CD4-positive, alpha-beta T cell treated with Interleukin-12 subunit alpha and Interleukin-12 subunit beta, for 1 hour (primary cell): ENCODE measurements around the gene RGPD5.
"Not testable (repeated sequence)": the region's sequence is repeated elsewhere in the genome, so short reads cannot be mapped to it uniquely, and the experiment has no call there.

Experiments
- DNase-seq: peaks from one replicate; pipeline ENCODE4 v3.0.0-alpha.2; 2020

The RGPD5 gene

GRCh38 chr2:109894141-109894540 lies 100.0 kb downstream of the RGPD5 start:
- not testable (repeated sequence) for DNase-seq

GRCh38 chr2:109895090-109895869 lies 101.2 kb downstream of the RGPD5 start:
- not testable (repeated sequence) for DNase-seq

GRCh38 chr2:109896212-109896611 lies 102.1 kb downstream of the RGPD5 start:
- not testable (repeated sequence) for DNase-seq

GRCh38 chr2:109897769-109898461 lies 103.8 kb downstream of the RGPD5 start:
- DNase-seq = not testable (repeated sequence)

GRCh38 chr2:109898462-109899336 lies 104.6 kb downstream of the RGPD5 start, which contains the start of gene LIMS3:
LIMS3 (plus strand) TSS chr2:109898688; CDS start chr2:109898729, 41 bp downstream.
- DNase-seq = not testable (repeated sequence)

- DNase-seq = not testable (repeated sequence)
Observed at GRCh38 chr2:109905796-109906195, 111.7 kb downstream of the RGPD5 start.
